Stimulated activated CD4-positive, alpha-beta T cell treated with anti-CD3 and anti-CD28 coated beads, Interleukin-4, amount 100 ng/mL, for 4 hours (primary cell): ENCODE data around the gene TSR3.

ENCODE experiments used
- DNase-seq, 2 experiments: peaks; one replicate each; pipeline ENCODE4 v3.0.0-alpha.2; 2020

Gene TSR3

DNA sequence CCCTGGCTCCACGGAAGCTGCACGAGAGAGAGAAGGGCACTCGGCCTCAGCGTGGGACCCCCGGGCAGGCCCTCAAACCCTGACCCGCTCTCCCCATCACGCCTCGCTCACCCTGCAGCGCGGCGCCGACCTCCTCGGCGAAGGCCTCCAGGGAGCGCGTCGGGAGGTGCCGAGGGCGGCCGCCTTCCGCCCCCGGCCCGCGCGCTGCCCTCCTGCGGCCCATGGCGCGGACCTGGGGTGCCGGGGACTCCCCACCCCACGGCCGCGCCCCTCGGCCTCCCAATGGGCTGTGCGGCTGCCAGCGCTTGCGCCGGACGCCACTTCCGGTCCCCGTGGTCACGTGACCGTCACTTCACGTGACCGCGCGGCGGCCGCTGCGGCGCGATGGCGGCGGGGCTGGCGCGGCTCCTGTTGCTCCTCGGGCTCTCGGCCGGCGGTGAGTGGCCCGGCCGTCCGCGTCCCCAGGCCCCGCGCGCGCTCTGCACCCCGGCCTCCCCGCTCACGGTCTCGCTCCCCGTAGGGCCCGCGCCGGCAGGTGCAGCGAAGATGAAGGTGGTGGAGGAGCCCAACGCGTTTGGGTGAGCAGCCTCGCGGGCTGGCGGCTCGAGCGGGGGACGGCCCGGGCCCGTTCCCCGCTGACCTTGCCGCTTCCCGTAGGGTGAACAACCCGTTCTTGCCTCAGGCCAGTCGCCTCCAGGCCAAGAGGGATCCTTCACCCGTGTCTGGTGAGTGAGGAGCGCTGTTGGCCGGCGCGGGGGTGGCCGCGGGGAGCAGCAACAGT is at the start of gene TSR3, which contains the start of gene GNPTG:
TSS of gene TSR3 (minus strand) at position 297 of the 781 bp plus-strand sequence. CDS start at position 223, 74 bp downstream.
TSS of gene GNPTG (plus strand) at position 350 of the 781 bp plus-strand sequence. CDS start at position 385, 35 bp downstream.
- peak; percentile 77 to 84 for DNase-seq

DNA sequence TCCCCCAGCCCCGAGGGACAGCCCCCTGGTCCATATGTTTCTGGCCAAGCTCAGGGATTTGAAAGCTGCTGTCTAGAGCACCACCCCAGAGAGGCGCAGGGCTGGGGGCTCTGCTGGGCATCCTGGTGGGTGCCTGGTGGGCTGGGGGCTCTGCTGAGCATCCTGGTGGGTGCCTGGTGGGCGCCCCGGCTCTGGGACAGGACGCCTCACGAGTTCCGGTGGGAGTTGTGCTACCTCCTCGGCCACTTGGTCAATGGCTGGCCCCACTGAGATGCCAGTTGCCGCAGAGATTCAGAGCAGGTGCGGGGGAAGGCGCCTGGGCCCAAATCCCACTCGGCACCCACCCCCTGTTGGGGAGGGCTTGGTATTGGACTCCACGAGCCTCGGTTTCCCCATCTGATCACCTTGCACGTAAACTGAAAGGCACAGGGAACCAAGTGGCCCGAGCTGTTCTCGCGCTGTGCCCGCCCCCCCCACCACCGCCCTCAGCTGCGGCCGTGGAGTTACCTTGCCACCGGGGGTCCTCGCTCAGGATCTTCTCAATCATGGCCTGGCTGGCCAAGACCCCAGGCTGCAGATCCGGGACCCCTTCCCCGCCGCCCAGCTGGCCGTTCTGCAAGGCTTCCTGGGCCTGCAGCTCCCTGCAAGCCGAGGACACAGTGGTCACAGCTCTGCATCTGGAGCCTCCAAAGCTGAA is 49.5 kb upstream of the TSR3 start:
- DNase-seq: no peak

DNA sequence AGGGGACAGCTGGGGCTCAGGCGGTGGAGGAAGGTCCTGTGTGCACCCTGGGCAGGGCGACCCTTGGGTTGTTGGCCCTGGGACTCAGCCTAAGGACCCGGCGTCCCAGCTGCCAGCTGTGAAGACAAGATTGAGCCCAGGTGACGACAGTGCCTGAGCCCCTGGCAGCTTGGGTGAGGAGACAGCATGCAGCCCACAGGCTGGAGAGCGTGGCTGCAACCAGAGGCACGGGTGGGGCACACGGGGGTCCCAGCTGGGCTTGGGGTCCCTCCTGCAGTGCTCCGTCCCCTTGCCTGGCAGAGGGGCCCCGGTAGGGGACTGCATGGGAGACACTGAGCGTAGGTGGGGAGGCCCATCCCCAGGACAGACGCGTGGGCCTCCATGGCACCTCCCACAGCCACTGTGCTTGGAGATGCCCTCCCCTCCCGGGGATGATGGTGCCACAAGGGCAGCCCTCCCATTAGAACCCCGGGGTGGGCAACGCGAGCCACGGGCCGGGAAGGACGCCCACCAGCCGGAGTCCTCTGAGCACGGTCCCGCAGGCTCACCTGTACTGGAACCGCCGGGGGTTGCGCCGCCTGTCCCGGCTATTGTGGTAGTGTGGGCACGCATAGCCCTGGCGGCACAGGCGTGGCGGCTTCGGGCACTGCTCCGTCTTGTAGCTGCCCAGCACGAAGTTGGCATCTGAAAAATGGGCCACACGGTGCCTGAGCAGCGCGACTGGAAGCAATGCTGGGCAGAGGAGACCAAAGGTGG is 47.3 kb upstream of the TSR3 start:
- no peak for DNase-seq

DNA sequence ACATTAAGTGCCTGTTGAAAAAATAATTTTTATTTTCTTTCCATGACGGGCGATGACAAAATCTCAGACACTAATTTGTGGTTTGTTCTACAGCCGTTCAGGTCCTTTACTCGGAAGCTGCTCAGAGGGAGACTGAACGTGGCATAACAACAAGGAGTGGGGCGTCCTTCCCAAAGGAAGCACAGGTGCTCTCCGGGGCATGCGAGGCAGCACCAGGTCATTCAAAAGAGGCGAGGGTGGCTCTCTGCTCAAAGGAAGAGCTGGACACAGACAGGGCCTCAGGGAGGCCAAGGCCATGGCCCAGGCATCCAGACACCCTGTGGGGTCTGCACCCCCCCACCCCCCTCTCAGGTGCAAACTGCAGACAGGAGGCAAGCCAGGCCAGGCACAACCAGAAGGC is 46.7 kb upstream of the TSR3 start:
- no peak for DNase-seq

DNA sequence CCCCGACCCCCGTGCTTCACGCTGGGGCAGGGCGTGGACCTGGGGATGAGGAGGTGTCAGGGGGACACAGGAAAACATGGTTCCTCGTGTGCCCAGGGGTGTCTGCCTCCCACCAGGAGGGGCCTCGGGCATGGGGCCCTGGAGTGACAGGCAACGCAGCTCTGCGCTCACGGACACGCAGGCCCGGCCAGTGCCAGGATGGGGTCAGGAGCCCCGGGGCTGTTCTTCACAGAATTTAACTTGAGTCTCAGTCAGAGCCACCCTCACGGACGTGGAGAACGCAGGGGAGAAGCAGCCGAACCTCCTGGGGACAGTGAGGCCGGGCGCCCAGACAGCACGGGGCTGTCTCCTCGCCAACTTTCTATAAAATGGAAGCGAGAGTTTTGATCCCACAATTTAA is 46.1 kb upstream of the TSR3 start:
- DNase-seq: no peak

DNA sequence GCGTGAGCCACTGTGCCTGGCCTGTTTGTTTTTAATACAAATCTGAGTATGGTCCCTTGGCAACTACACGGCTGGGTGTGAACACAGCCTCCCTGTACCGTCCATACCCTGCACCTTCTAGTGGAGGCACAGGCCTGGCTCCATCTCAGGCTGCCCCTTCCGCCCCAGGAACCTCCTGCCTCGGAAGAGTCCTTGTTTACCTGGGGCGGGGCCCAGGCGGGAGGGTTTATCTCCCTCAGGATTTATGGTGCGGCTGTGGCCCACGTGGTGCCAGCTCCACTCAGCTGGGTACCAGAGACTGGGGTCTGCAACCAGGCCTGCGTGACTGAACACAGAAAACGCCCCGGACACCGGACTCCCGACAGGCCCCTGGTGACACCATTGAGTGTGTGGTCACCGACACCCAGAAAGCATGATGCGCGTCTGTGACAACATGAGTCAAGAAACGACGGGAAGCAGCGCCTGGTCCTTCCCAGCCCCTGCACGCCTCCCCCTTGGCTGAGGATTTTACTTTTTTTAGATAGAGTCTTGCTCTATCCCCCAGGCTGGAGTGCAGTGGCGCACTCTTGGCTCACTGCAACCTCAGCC is 43.9 kb upstream of the TSR3 start:
- no peak for DNase-seq

DNA sequence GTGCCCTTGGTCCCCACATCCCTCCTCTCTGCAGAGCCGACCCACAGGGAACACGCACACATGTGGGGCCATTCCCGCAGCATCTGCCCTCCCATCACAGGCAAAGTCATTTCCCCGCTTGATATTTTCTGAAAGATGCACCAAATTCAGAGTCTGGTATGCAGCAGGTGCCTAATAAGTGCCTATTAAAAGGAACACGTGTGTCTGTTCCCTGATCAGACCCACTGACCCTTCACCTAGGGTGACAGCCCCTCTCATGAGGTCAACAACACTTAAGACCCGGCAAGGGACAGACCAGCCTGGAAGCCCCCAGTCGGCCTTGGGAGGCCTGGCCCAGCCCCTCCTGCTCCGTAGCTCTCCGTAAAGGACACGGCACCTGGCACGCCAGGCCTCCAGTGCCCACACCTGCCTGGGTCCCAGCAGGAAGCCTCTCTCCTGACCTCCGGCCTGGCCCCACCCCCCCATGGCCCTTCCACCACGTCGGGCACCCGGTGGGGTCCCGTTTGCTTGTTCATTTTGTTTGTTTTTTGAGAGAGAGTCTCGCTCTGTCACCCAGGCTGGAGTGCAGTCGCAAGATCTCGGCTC is 42.8 kb upstream of the TSR3 start:
- DNase-seq: no peak

DNA sequence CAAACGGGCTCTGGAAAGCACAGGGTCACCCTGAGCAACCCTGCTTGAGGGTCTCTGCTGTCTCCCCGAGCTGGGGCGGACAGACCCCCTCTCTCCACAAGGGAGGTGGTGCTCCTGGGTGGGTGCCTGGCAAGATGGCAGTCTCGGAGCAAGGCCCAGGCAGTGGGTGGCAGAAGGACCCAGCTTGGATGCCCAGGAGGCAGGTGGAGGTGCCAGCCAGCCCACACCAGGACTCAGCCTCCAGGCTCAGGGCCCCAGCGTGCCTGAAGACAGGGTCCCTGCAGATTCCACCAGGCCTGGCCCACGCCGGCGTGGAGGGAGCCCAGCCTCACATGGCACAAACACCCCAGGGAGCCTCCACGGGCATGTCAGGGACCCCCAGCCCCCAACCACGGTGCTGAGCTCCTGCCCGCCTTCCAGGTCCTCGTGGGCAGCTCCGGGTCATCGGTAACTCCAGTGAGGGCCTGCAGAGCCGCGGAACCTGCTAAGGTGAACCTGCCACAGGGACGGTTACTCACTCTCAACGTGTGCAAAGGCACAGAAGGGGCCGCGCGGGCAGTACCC is 42.0 kb upstream of the TSR3 start:
- no peak for DNase-seq

DNA sequence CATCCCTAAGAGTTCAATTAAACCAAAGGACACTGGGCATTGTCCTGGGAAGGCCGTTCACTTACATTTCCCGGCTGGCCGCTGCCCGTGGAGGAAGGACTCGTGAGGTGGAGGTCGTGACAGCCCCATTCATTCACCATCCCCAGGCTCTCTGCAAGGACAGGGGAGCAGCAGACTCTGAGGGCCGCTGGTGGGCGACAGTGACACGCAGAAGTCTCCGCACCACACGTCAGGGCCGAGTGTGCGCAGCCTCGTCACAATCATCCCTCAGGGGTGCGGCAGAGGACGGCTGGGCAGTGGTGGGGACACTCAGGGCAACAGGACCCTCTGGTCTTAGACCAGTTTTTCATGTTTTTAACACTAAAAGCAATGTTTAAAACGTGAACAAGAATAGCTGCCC is 41.1 kb upstream of the TSR3 start:
- no peak for DNase-seq

DNA sequence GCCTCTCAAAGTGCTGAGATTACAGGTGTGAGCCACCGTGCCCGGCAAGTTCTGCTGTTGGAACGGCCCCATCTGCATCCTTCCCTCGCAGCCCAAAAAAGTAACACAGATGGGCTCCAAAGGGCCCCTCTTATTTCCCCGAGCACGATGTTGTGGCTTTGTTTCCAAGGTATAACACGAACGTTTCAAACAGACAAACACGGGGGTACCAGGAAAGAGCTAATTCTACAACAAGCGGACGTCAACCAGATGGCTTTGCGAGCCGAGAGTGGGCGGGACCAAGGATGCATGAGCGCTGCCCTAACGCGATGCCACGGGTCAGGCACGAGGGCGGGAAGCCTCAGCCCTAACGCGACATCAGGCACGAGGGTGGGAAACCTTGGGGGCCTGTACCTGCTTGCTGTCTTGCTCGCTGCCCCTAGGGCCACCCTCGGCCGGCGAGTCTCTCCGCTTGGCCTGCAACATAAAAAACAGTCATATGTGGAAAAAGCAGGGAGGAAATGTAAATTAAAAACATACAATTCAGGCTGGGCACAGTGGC is 38.6 kb upstream of the TSR3 start:
- no peak for DNase-seq

DNA sequence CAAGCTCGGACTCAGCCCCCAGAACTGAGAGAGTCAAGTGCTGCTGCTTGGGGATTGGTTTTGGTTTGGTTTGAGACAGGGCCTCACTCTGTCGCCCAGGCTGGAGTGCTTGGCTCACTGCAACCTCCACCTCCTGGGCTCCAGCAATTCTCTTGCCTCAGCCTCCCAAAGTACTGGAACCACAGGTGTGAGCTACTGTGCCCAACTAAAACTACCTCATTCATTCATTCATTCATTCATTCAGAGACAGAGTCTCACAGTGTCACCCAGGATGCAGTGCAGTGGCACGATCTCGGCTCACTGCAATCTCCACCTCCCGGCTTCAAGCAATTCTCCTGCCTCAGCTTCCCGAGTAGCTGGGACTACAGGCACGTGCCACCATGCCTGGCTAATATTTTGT is 38.1 kb upstream of the TSR3 start:
- no peak for DNase-seq

DNA sequence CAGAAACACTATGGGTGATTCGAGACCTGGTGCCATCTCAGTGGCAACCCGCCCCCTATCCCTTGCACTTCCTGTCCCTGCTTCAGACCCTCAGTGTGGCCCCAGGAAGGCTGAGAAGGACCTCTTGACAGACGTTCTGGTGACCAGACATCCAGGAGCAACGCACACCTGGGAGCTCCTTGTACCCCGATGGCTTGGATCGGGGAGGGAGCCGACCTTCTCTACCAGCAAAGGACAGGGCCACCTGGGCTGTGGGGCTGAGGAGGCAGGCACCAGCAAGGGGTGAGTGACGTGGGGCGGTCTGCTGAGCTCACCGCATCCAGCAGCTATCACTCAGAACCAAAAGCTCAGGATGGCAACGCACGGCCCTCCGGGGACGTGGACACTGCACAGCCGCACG is 35.7 kb upstream of the TSR3 start:
- DNase-seq: no peak

DNA sequence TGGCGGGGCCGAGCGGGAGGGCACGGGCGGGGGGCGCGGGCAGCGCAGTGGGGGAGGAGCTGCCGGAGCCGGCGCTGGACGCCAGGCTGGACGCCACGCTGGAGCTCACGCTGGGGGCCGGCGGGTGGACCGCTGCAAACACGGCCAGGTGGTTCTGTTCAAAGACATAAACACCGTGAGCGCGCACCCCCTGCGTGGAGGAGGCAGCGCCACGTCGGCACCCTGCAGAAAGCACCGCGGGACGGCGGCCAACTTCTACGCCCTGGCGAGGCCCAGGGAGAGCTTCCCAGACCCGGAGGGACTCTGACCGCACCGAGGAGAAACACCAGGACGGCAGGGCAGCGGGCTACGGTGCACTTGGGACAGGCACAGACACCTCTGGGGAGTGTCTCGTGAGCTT is 33.6 kb upstream of the TSR3 start:
- no peak for DNase-seq

DNA sequence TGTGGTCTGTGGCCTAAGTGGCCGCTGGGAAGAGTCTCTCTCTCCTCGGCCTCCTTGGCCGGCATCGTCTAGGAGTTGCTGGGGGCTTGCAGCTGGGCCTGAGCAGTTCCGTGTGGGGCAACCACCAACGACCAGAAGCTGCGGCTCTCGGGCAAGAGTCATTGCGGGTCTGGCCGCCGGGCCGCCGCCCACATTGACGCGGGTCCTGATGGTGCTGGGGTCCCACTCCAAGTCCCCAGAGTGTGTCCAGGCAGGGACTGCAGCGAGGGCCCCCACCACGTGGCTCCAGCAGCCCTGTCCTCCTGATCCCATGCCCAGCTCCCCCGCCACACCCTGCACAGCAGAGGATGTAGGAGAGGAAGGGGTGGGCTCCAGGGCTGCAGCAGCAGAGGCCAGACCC is 31.9 kb upstream of the TSR3 start:
- DNase-seq: no peak

DNA sequence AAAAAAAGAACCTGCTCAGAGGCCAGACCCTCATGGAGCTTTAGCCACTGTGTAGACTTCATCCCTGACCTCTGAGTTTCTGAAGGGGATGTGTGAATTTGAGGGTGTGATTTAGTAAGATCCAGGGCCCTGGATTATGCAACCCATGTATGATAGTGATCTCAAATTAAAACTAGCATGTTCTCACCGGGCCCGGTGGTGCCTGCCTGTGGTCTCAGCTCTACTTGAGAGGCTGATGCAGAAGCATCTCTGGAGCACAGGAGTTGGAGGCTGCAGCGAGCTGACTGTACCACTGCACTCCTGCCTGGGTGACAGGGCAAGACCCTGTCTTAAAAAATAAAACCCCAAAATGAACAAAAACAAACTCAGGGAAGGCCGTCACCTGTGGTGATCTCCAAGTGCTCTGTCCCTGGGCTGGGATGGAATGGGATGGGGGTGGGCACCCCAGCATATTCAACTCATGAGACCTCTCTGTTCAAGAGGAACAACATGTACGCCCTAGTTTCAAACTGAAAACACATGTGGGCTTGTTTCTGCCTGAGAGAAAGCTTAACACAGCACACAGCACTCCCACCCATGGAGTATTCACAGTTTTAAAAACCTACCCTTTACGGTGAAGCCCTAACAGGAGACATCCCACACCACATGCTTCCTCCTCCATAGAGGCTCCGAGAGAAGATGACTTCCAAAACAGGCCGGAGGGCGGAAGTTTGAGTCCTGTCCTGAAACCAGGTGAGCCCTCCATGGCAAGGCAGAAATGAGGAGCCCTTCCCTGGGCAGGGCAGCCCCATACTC is 30.1 kb upstream of the TSR3 start:
- no peak for DNase-seq

DNA sequence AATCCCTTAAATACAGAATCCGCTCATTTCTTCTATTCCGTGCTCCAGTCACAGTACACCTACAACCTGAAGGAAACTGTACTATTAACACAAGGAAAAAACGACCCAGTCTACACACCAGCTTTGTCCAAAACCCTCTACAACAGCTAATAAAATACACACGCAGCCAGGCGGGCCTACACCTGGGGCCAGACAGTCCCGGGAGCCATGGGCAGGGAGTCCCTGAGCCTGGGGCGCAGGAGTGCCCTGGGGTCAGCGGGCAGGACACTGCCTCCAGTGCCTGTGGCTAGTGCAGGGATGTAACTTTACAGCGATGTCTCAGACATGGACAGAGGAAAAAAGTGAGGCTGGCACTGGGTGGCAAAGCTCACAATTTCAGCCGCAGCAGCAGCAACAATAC is 28.5 kb upstream of the TSR3 start:
- DNase-seq: no peak

DNA sequence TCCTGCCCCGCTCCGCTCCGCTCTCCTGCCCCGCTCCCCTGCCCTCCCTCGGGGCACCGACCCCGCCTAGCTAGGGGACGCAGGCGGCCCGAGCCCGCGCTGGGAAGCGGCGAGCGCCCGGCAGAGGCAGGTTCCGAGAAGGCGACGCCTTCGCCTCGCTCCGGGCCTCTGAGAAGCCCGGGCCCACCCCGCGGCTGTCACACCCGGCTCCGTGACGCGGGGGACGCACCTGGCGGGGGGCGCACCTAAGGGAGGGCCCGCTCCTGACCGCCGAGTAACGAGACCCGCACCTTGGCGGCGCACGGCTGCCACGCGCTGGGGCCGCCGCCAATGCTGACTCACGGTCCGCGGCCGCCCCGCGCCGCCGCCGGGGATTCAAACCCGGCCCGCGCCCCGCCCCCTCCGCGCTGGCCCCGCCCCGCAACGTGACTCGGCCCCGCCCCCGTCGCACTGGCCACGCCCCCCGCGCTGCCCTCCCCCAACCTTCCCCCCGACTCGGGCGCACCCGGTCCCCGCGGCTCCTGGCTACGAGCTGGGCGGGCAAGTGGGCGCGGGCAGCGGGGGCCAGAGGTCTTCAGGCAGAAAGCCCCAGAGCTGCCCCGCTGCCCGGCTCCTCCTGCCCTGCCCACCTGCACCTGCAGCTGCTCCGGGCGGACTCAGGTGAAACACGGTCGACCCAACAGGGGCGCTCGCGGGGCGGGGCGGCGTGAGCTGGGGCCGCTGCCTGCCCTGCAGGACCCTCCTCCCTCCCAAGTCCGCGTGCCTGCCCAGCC is 27.8 kb upstream of the TSR3 start:
- peak; percentile 60 to 86 for DNase-seq

DNA sequence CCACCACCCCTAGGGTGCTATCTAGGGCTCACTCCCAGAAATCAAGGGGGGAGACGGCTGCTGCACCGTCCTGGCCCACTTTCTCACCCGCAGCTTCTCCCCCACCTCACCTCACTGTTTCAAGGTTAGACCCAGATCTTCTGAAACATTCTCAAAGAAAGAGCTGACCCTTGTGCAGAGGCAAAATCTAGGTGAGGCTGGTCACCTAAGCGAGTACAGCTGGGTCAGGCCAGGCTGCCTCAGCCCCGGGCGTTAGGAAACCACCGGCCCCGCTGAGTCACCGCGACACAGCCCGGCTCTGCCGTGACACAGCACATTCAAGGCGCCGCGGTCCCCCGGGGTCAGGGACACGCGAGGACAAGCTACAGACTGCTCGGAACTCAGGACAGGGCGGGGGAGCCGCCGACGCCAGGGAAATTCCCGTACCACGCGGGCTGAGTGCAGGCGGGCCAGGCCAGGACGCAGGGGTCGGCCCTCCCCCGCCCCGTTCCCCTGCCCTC is 27.2 kb upstream of the TSR3 start:
- DNase-seq: peak; percentile 69 to 74

DNA sequence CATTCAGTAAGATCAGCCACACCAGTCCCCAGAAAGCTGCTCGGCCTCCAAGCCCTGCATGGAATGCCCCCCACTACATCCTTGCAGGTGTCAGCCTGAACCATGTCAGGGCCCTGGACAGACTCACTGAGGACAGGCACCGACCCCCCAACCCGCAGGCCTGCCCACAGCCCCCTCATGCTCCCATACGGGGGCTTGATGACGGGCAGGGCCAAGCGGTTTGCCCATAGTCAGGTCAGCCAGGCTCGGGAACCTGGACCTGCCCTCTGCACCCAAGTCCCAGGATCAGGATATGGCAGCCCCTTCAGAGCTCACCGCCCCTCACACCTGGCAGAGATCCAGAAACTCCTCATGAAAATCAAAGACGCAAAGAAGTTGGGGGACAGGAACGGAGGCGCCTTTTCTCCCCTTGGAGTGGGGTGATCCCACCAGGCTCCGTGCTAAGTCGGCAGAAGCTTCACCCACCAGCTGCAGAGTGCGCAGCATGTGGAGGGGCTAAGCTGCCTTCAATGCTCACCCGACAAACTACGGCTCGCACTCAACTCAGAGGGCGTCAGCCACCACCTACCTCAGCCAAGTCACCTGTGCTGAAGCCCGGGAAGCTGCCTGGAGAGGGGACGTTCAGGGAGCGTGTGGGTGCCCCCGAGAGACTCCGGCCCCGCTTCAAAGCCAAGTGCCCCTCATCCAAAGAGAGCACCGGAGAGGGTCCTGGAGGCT is 26.6 kb upstream of the TSR3 start:
- no peak for DNase-seq
